NCI-H1048 (cell line): ENCODE measurements around the gene PDE5A.
A peak's percentile ranks its signal among the peaks of the same experiment; 100 is the strongest.
"Not testable (repeated sequence)": the region's sequence is repeated elsewhere in the genome, so short reads cannot be mapped to it uniquely, and the experiment has no call there.

ENCODE experiments used
- DNase-seq: peaks from one replicate; lab custom pipeline; 2025; lab: John Stamatoyannopoulos, UW

Gene PDE5A

GRCh38 chr4:119646347-119647071 is 17.9 kb upstream of the PDE5A start:
- no peak for DNase-seq

- DNase-seq = no peak
These were observed 14.9 kb upstream of the PDE5A start for GRCh38 chr4:119643306-119644042.

GRCh38 chr4:119641765-119642164 is 13.2 kb upstream of the PDE5A start:
- no peak for DNase-seq

GRCh38 chr4:119638359-119638758 is 9.8 kb upstream of the PDE5A start:
- DNase-seq = no peak

- not testable (repeated sequence) for DNase-seq
These were observed 8.2 kb upstream of the PDE5A start for GRCh38 chr4:119636851-119637250.

DNA sequence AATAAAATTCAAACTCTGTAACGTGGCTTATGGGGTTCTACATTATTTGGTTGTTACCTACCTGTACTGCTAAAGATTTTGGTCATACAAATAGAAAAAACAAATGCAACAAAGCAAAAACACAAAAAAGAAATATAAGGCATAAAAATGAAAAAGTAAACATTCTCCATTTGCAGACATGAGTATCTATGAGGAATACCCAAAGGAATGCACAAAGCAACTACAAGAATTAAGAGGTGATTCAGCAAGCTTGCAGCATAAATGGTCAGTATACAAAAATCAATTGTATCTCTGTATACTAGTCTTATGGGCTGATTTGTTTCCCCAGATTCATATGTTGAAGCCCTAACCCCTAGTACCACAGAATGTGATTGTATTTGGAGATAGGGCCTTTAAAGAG is 3.6 kb upstream of the PDE5A start:
- no peak for DNase-seq

DNA sequence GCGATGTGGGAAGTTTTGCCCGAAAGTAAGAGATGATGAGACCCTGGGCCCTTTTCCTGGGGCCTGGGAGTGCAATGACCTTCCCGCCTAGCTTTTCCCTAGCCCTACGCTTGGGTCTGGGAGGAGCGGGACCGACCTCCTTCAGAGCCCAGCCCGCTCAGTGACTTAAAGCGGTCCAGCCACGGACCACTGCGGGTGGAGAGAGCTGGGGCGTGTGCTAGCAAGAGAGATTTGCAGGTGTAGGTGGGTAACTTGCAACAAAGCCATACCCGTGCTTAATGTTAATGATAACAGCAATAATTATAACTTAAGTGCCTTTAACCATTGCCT is 503 bp upstream of the PDE5A start:
- DNase-seq = no peak

GRCh38 chr4:119627267-119628255 is 1.0 kb downstream of the PDE5A start:
- DNase-seq = peak; percentile 49

GRCh38 chr4:119626943-119627266 is 1.7 kb downstream of the PDE5A start:
- DNase-seq = no peak

DNA sequence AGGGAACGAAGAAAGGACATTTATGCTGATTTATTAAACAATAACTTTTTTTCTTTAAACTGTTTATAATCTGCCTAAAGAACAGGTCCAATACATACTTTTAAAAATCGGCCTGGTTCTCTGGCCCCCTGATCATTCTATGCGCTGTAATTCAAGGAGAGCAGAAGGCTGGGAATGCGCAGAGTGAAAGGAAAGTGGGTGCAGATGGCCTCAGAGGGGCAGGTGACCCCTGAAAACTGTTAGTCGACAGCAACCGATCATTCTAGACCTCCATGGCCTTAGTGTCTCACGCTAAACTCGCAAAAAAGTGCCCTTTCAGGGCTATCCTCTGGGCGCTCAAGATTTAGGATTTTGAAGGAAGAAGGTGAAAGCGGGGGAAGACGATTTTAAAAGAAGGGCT is 2.2 kb downstream of the PDE5A start:
- DNase-seq = no peak

DNA sequence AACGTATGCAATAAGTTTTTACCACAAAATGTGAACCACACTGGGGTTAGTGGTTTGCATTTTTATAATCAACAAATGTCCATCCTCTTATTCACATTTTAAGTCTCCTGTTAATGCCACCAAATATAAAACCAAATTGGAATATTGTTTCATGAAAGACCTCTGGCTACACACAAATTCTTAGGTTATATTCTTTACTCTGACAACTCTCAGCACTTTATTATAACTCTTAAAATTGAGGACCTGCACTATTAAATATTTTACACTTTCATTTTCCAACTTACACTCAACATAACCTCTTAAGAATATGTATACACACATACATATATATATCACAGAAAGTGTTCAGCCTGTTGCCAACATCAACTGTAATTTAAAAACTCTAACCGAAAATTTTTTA is 2.8 kb downstream of the PDE5A start:
- DNase-seq = no peak

DNA sequence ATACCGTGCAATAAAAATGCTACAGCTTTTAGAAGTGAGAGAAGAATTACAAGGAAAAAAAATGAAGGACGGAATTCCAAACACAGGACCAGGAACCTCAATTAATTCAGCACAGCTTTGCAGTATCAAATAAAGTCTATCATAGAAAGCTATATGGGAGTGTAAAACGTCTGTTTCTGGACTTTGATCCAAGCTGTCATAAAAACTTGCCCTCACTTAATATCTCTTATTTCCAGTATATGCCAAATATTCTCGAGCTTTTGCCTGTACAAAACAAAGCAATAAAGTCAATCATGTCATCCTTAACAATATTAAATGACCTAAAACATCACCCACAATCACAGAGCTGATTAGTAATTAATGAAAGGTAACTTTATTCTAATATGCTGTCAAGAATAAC is 4.2 kb downstream of the PDE5A start:
- no peak for DNase-seq

DNA sequence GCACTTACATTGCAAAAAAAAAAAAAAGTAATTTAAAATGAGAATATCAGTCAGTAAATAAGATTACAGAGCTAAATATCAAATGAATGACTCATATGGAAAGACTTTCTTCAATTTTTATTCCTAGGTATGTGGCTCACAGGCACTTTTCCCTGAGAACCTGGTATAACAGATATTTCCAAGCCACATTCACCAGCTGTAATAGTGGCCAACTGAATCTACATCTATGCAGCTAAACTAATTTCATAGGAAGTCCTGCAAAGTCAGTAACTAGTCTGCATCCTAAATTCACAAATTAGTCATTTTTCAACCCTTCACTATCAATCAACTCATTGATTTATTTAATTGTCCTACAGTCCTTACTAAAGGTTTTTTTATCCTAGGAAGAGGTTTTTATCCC is 5.6 kb downstream of the PDE5A start:
- no peak for DNase-seq

GRCh38 chr4:119615068-119615719 is 13.4 kb downstream of the PDE5A start:
- no peak for DNase-seq

GRCh38 chr4:119604266-119604665 is 24.3 kb downstream of the PDE5A start:
- no peak for DNase-seq

GRCh38 chr4:119602366-119602765 is 26.2 kb downstream of the PDE5A start:
- no peak for DNase-seq

- no peak for DNase-seq
These were observed 30.1 kb downstream of the PDE5A start for GRCh38 chr4:119598521-119598920.

- DNase-seq = no peak
These were observed 31.2 kb downstream of the PDE5A start for GRCh38 chr4:119597377-119597776.

GRCh38 chr4:119593698-119594097 is 34.9 kb downstream of the PDE5A start:
- no peak for DNase-seq

GRCh38 chr4:119592830-119593229 is 35.8 kb downstream of the PDE5A start:
- no peak for DNase-seq

DNA sequence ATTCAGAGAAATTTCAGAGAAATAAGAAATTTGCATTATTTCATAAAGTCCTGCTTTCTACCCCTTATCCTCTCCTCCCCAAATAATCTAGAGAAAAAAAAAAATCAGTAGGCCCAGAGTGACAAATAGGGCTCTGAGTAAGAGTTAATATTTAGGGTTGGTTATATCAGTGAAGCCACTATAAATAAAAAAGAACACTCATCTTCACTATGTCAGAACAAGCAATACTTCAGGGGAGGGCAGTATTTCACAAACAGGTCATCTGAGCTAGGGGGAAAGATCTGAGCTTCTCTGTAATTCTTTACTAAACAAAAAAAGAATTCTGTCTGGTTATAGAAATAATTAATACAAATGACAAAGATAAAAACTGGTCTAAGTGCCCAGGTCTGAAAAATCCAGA is 39.4 kb downstream of the PDE5A start:
- no peak for DNase-seq

DNA sequence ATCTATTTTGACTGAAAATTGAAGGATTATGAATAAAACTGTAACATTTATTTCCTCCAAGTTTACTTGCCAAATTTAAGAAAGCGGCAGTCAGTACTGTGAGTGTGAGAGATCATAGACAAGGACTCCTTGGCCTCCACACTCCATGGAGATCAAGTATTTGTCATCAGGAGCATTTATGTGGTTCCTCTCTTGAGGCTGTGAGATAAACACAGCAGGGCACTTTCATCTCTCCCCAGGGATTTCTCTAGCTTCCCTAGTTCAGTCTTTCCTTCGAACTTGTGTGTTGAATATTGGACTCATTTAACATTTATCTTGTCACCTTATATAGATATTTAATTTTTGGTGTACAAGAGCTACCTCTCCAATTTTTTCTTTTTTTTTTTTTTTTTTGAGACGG is 40.8 kb downstream of the PDE5A start:
- DNase-seq = no peak
